HEK293 (cell line): Measurements from ENCODE around the gene CCND1.

Experiments
- CTCF ChIA-PET: fragments of 350-600 bp; formaldehyde crosslinking; extraction: SDS; loops from one replicate; lab custom pipeline; 2021; ENCODE audit warnings: antibody characterized with exemption; lab: Yijun Ruan, JAX
- POLR2A ChIA-PET: fragments of 300-600 bp; formaldehyde crosslinking; extraction: SDS; loops from one replicate; lab custom pipeline; 2020; ENCODE audit warnings: antibody characterized with exemption, inconsistent platforms; lab: Yijun Ruan, JAX
- H3K27ac ChIP-seq: fragments of 200-500 bp; sonication (Bioruptor generic); 2 replicates; pipeline ENCODE4 v1.5.1; 2014; ENCODE audit warnings: low read depth, low read length, control low read depth, inconsistent platforms; ENCODE audit errors: extremely low read depth
- H3K36me3 ChIP-seq, 2 experiments: fragments of 200-500 bp in 1 of 2; sonication (Bioruptor generic) in 1 of 2; 1 replicate in 1 of 2; 2 replicates in 1 of 2; pipeline ENCODE4 v1.5.1; 2014 to 2017; ENCODE audit warnings: inconsistent platforms in 2 of 2, low read length in 2 of 2; ENCODE audit not compliant: control insufficient read depth in 2 of 2, insufficient read depth in 1 of 2
- H3K4me1 ChIP-seq: fragments of 200-500 bp; sonication (Bioruptor generic); 2 replicates; pipeline ENCODE4 v1.5.1; 2014; ENCODE audit warnings: mild to moderate bottlenecking, low read length, inconsistent platforms; ENCODE audit not compliant: control insufficient read depth, insufficient read depth
- H3K4me3 ChIP-seq: 2 replicates; pipeline ENCODE4 v1.5.1; 2011; ENCODE audit warnings: low read depth, mild to moderate bottlenecking, control low read depth, low read length, moderate library complexity
- H3K9me3 ChIP-seq: fragments of 200-500 bp; sonication (Bioruptor generic); 2 replicates; pipeline ENCODE4 v1.5.1; 2014; ENCODE audit warnings: low read depth, low read length, inconsistent platforms; ENCODE audit not compliant: control insufficient read depth, insufficient read depth
- GFI1B ChIP-seq: fragments of 450-650 bp; formaldehyde crosslinking; IDR thresholded peaks from 2 replicates; pipeline ENCODE4 v1.5.1; 2016; ENCODE audit warnings: missing biosample characterization, missing genetic modification characterization
- GLI2 ChIP-seq: fragments of 450-650 bp; formaldehyde crosslinking; IDR thresholded peaks from 2 replicates; pipeline ENCODE4; 2017; ENCODE audit warnings: missing biosample characterization, missing genetic modification characterization, low read depth, borderline replicate concordance
- GLIS1 ChIP-seq: fragments of 450-650 bp; formaldehyde crosslinking; IDR thresholded peaks from 2 replicates; pipeline ENCODE4 v1.5.1; 2016; ENCODE audit warnings: missing biosample characterization, missing genetic modification characterization
- GLIS2 ChIP-seq: fragments of 450-650 bp; formaldehyde crosslinking; IDR thresholded peaks from 2 replicates; pipeline ENCODE4 v1.5.1; 2016; ENCODE audit warnings: missing biosample characterization, missing genetic modification characterization
- IKZF3 ChIP-seq: fragments of 450-650 bp; IDR thresholded peaks from 2 replicates; pipeline ENCODE4 v1.5.0; 2018; ENCODE audit warnings: missing biosample characterization, mild to moderate bottlenecking, missing genetic modification characterization, moderate library complexity
- KLF17 ChIP-seq: fragments of 450-650 bp; formaldehyde crosslinking; IDR thresholded peaks from 2 replicates; pipeline ENCODE4 v1.5.1; 2016; ENCODE audit warnings: missing biosample characterization, missing genetic modification characterization
- SCRT1 ChIP-seq: fragments of 450-650 bp; formaldehyde crosslinking; IDR thresholded peaks from 2 replicates; pipeline ENCODE4 v1.5.1; 2016; ENCODE audit warnings: missing biosample characterization, missing genetic modification characterization, borderline replicate concordance
- ZBTB8A ChIP-seq: fragments of 450-650 bp; formaldehyde crosslinking; IDR thresholded peaks from 2 replicates; pipeline ENCODE4 v1.5.1; 2016; ENCODE audit warnings: missing biosample characterization, missing genetic modification characterization
- ZNF133 ChIP-seq: fragments of 450-650 bp; formaldehyde crosslinking; IDR thresholded peaks from 2 replicates; pipeline ENCODE4 v1.5.1; 2016; ENCODE audit warnings: missing biosample characterization, missing genetic modification characterization
- ZNF155 ChIP-seq: fragments of 450-650 bp; formaldehyde crosslinking; IDR thresholded peaks from 2 replicates; pipeline ENCODE4 v1.5.1; 2016; ENCODE audit warnings: missing biosample characterization, missing genetic modification characterization
- ZNF2 ChIP-seq: fragments of 450-650 bp; formaldehyde crosslinking; IDR thresholded peaks from 2 replicates; pipeline ENCODE4 v1.5.1; 2016; ENCODE audit warnings: missing biosample characterization, missing genetic modification characterization
- ZNF223 ChIP-seq: fragments of 450-650 bp; formaldehyde crosslinking; IDR thresholded peaks from 2 replicates; pipeline ENCODE4 v1.5.1; 2016; ENCODE audit warnings: missing biosample characterization, missing genetic modification characterization
- ZNF394 ChIP-seq: fragments of 450-650 bp; formaldehyde crosslinking; IDR thresholded peaks from 2 replicates; pipeline ENCODE4 v1.5.1; 2016; ENCODE audit warnings: missing biosample characterization, missing genetic modification characterization, mild to moderate bottlenecking, moderate library complexity, borderline replicate concordance
- ZNF416 ChIP-seq: fragments of 450-650 bp; formaldehyde crosslinking; IDR thresholded peaks from 2 replicates; pipeline ENCODE4 v1.5.1; 2016; ENCODE audit warnings: missing biosample characterization, missing genetic modification characterization
- ZNF510 ChIP-seq: fragments of 450-650 bp; formaldehyde crosslinking; IDR thresholded peaks from 2 replicates; pipeline ENCODE4 v1.5.1; 2018; ENCODE audit warnings: mild to moderate bottlenecking, missing genetic modification characterization, missing biosample characterization; ENCODE audit not compliant: insufficient replicate concordance
- ZNF518A ChIP-seq: fragments of 450-650 bp; formaldehyde crosslinking; conservative IDR thresholded peaks from 2 replicates; pipeline ENCODE4 v1.5.1; 2016; ENCODE audit warnings: low read depth, missing biosample characterization, missing genetic modification characterization
- ZNF529 ChIP-seq: fragments of 450-650 bp; formaldehyde crosslinking; IDR thresholded peaks from 2 replicates; pipeline ENCODE4 v1.5.1; 2017; ENCODE audit warnings: missing genetic modification characterization, missing biosample characterization; ENCODE audit not compliant: insufficient replicate concordance
- ZNF560 ChIP-seq: fragments of 450-650 bp; formaldehyde crosslinking; IDR thresholded peaks from 2 replicates; pipeline ENCODE4 v1.5.1; 2017; ENCODE audit warnings: missing biosample characterization, missing genetic modification characterization, borderline replicate concordance
- ZNF610 ChIP-seq: fragments of 450-650 bp; formaldehyde crosslinking; IDR thresholded peaks from 2 replicates; pipeline ENCODE4 v1.5.1; 2016; ENCODE audit warnings: missing biosample characterization, missing genetic modification characterization, borderline replicate concordance
- ZNF768 ChIP-seq: fragments of 450-650 bp; formaldehyde crosslinking; IDR thresholded peaks from 2 replicates; pipeline ENCODE4 v1.5.1; 2018; ENCODE audit warnings: missing biosample characterization, mild to moderate bottlenecking, missing genetic modification characterization
- ZNF843 ChIP-seq: fragments of 450-650 bp; formaldehyde crosslinking; IDR thresholded peaks from 2 replicates; pipeline ENCODE4 v1.5.1; 2016; ENCODE audit warnings: missing biosample characterization, missing genetic modification characterization
- ZSCAN30 ChIP-seq: fragments of 450-650 bp; IDR thresholded peaks from 2 replicates; pipeline ENCODE4 v1.5.1; 2018; ENCODE audit warnings: missing biosample characterization, mild to moderate bottlenecking, missing genetic modification characterization, moderate library complexity

Gene CCND1

GRCh38 chr11:69642913-69643632 is 2.1 kb downstream of the CCND1 start (continued):
- peak; percentile 65 for TF ChIP-seq GLIS1 (tag by site-specific recombination)
- no peak for TF ChIP-seq KLF17 (tag by site-specific recombination)
- no peak for TF ChIP-seq ZNF223 (tag by site-specific recombination)
- no peak for TF ChIP-seq ZNF518A (tag by site-specific recombination)
- no peak for TF ChIP-seq ZNF133 (tag by site-specific recombination)
- peak; percentile 40; the same call in 1 of the 2 replicates for TF ChIP-seq ZSCAN30 (tag by site-specific recombination)
- peak; percentile 96 for TF ChIP-seq ZBTB8A

- Histone ChIP-seq H3K9me3 (no peaks in the 10 kb centered on the region), H3K27ac (no peak overlapping the region), H3K4me3 (no peak overlapping the region), H3K36me3 (peaks cover 0 to 49% of the 10 kb centered on the region in 2 experiments; a peak in 1 of 3 replicates), H3K4me1 (peaks cover 3% of the 10 kb centered on the region; the same call in 1 of the 2 replicates)
- CTCF ChIA-PET = interaction anchor here (0.6 to 4.8 kb wide), 24 partner anchors 11 to 688 kb away, joined by 3 to 54 read pairs (median 4); partner anchors contain the start of gene MYEOV
- TF ChIP-seq GFI1B (no peak), ZNF768 (no peak), ZNF2 (tag by site-specific recombination) (no peak), ZNF560 (no peak), ZNF510 (no peak), ZNF155 (no peak), ZNF610 (tag by site-specific recombination) (no peak), ZNF843 (tag by site-specific recombination) (no peak), SCRT1 (tag by site-specific recombination) (no peak), GLI2 (tag by site-specific recombination) (no peak), ZNF529 (tag by site-specific recombination) (no peak), ZNF394 (tag by site-specific recombination) (no peak), GLIS2 (tag by site-specific recombination) (no peak), ZNF416 (no peak), IKZF3 (tag by site-specific recombination) (no peak)
- POLR2A ChIA-PET = interaction anchor here (0.6 to 2.2 kb wide), 5 partner anchors 32 to 514 kb away, joined by 3 to 6 read pairs (median 4); partner anchors contain the start of gene LTO1
Measured at GRCh38 chr11:69643646-69644045, 2.7 kb downstream of the CCND1 start.
